Measurements from ENCODE around the gene GDPD3. TPM values are rescaled to one million over a fixed set of nuclear protein-coding genes. Genes with fewer than 3 reads are reported as not detected.

Gene GDPD3
- polyA plus RNA-seq, 1 donor (not counting 4 experiments of a cell fraction or from before 2014, with no cell fraction given): 1.1 TPM

GRCh38 chr16:30076276-30076791, 37.0 kb downstream of the GDPD3 start:
- peak overlapping the region; percentile 80 for H3K27ac ChIP-seq (ENCODE audit: control insufficient read depth, insufficient read depth, low read length)
- peaks cover 23% of the 10 kb centered on the region for H3K4me1 ChIP-seq (ENCODE audit: control insufficient read depth, extremely low read depth, insufficient read depth, low read length)
- H4K20me1 ChIP-seq (ENCODE audit: control insufficient read depth, extremely low read depth, insufficient read depth, low read length): peaks cover 8% of the 10 kb centered on the region
- peak overlapping the region; percentile 95 for H3K4me2 ChIP-seq (ENCODE audit: control insufficient read depth, extremely low read depth, insufficient read depth, low read depth, low read length)
- TF ChIP-seq EZH2 (IDR thresholded peaks at IDR 0.05; ENCODE audit: low read length): no peak
- TF ChIP-seq, protein P1, sequence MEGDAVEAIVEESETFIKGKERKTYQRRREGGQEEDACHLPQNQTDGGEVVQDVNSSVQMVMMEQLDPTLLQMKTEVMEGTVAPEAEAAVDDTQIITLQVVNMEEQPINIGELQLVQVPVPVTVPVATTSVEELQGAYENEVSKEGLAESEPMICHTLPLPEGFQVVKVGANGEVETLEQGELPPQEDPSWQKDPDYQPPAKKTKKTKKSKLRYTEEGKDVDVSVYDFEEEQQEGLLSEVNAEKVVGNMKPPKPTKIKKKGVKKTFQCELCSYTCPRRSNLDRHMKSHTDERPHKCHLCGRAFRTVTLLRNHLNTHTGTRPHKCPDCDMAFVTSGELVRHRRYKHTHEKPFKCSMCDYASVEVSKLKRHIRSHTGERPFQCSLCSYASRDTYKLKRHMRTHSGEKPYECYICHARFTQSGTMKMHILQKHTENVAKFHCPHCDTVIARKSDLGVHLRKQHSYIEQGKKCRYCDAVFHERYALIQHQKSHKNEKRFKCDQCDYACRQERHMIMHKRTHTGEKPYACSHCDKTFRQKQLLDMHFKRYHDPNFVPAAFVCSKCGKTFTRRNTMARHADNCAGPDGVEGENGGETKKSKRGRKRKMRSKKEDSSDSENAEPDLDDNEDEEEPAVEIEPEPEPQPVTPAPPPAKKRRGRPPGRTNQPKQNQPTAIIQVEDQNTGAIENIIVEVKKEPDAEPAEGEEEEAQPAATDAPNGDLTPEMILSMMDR (optimal IDR thresholded peaks at IDR 0.05 in 1 of 3, IDR thresholded peaks at IDR 0.05 in 1 of 3, conservative IDR thresholded peaks at IDR 0.05 in 1 of 3; ENCODE audit: extremely low read depth in 1 of 3, insufficient read depth in 2 of 3, low read length in 3 of 3): no peak
- no peaks in the 10 kb centered on the region for H3K27me3 ChIP-seq (ENCODE audit: control insufficient read depth, extremely low read depth, insufficient read depth, low read length)
- peak overlapping the region; percentile 83 to 98 (median 96) for H3K4me3 ChIP-seq (ENCODE audit: control insufficient read depth in 2 of 3, extremely low read depth in 1 of 3, insufficient read depth in 2 of 3, low read depth in 1 of 3, low read length in 3 of 3)
- no peaks in the 10 kb centered on the region for H3K9me3 ChIP-seq (ENCODE audit: control insufficient read depth, low read depth, low read length)
- H3K9ac ChIP-seq (ENCODE audit: control insufficient read depth, extremely low read depth, insufficient read depth, low read length): peak overlapping the region; percentile 91
- dilution Hi-C loops (cut with MboI; ENCODE audit: extremely low pct_ligation_motif_present, low sequenced_read_pairs): no loop called here
- no peaks in the 10 kb centered on the region for H3K9me1 ChIP-seq (ENCODE audit: control insufficient read depth, extremely low read depth, insufficient read depth, low read length)
- FAIRE-seq (no peak), DNase-seq (ENCODE audit: low read depth, low spot score) (no peak)
- H2AFZ ChIP-seq (ENCODE audit: control insufficient read depth, low read length): peak overlapping the region; percentile 9
- peaks cover 29 to 41% of the 10 kb centered on the region in 2 experiments for H3K36me3 ChIP-seq (ENCODE audit: control insufficient read depth in 2 of 2, extremely low read depth in 1 of 2, insufficient read depth in 2 of 2, low read length in 2 of 2)
- peaks cover 51% of the 10 kb centered on the region for H3K79me2 ChIP-seq (ENCODE audit: control insufficient read depth, insufficient read depth, low read length)

GRCh38 chr16:30075503-30076275, 37.6 kb downstream of the GDPD3 start, which contains the start of gene PPP4C:
TSS of gene PPP4C (plus strand) at chr16:30075994. CDS start at chr16:30076378, 384 bp downstream.
- TF ChIP-seq, protein P1 (optimal IDR thresholded peaks at IDR 0.05 in 1 of 3, IDR thresholded peaks at IDR 0.05 in 1 of 3, conservative IDR thresholded peaks at IDR 0.05 in 1 of 3; ENCODE audit: extremely low read depth in 1 of 3, insufficient read depth in 2 of 3, low read length in 3 of 3): peak in 1 of 3 experiments; percentile 30
- no peak for TF ChIP-seq EZH2 (IDR thresholded peaks at IDR 0.05; ENCODE audit: low read length)
- Histone ChIP-seq H3K9ac (ENCODE audit: control insufficient read depth, extremely low read depth, insufficient read depth, low read length) (peak within 1 kb of the TSS; percentile 91), H3K9me1 (ENCODE audit: control insufficient read depth, extremely low read depth, insufficient read depth, low read length) (no peaks in the 10 kb centered on the region), H3K36me3 (ENCODE audit: control insufficient read depth in 2 of 2, extremely low read depth in 1 of 2, insufficient read depth in 2 of 2, low read length in 2 of 2) (peaks cover 26 to 36% of the 10 kb centered on the region in 2 experiments), H3K4me2 (ENCODE audit: control insufficient read depth, extremely low read depth, insufficient read depth, low read depth, low read length) (peak within 1 kb of the TSS; percentile 95), H3K4me3 (ENCODE audit: control insufficient read depth in 2 of 3, extremely low read depth in 1 of 3, insufficient read depth in 2 of 3, low read depth in 1 of 3, low read length in 3 of 3) (peak within 1 kb of the TSS; percentile 83 to 98 (median 96)), H3K27me3 (ENCODE audit: control insufficient read depth, extremely low read depth, insufficient read depth, low read length) (no peaks in the 10 kb centered on the region), H3K27ac (ENCODE audit: control insufficient read depth, insufficient read depth, low read length) (peak within 1 kb of the TSS; percentile 80), H3K9me3 (ENCODE audit: control insufficient read depth, low read depth, low read length) (no peaks in the 10 kb centered on the region), H3K79me2 (ENCODE audit: control insufficient read depth, insufficient read depth, low read length) (peaks cover 44% of the 10 kb centered on the region), H4K20me1 (ENCODE audit: control insufficient read depth, extremely low read depth, insufficient read depth, low read length) (peaks cover 7% of the 10 kb centered on the region), H3K4me1 (ENCODE audit: control insufficient read depth, extremely low read depth, insufficient read depth, low read length) (peaks cover 23% of the 10 kb centered on the region), H2AFZ (ENCODE audit: control insufficient read depth, low read length) (peak within 1 kb of the TSS; percentile 58)
- DNase-seq (ENCODE audit: low read depth, low spot score): no peak
- FAIRE-seq: no peak
- dilution Hi-C loops (cut with MboI; ENCODE audit: extremely low pct_ligation_motif_present, low sequenced_read_pairs): no loop called here

Data from keratinocyte (primary cell).